ENCODE data around the gene MRPL23. TPM values are rescaled to one million over a fixed set of nuclear protein-coding genes. Genes with fewer than 3 reads are reported as not detected.

The MRPL23 gene
- total RNA-seq = 100 to 1,000 TPM; 115 to 119 TPM

DNA sequence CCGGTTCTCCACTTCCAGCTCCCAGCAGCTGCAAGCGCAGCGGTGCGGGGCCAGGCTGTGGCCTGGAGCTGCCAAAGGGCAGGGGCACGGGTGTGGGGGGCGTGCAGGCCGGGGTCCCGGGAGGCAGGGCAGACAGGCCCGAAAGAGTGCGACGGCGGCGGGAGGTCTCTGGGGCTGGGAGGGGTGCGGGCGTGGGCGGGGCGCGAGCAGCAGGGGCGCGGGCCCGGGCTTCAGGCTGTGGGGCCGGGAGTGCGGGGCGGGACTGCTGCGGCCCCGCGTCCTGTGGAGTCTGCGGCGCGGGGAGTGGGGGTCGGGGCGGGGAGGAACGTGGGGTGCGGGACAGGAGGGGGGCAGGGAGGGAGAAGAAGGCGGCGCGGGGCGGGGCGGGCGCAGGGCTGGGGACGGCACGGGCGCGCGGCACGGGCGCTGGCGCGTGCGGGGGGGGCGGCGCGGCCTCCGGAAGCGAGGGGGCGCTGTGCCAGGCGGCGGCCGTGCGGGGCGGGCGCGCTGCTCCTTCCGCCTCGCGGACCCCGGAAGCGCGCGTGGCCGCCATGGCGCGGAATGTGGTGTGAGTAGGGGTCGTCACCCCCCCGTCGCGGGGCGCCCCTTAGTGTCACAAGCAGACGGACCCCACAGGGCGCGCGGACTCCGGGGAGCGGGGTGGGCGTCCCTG, at the start of gene MRPL23:
MRPL23 (plus strand) TSS at position 521 of the 673 bp plus-strand sequence; CDS start at position 552, 31 bp downstream.
- ChIA-PET CTCF (interaction anchor here (0.9 to 4.2 kb wide), 9 partner anchors 55 to 253 kb away, joined by 3 to 41 read pairs (median 3); no protein-coding TSS in a partner anchor), POLR2A (interaction anchor here (0.9 kb wide), 1 partner anchor 93 kb away, joined by 5 read pairs; no protein-coding TSS in a partner anchor)
- Mint-ChIP-seq H3K9me3 (no peaks in the 10 kb centered on the region), H3K4me1 (ENCODE audit: low read depth) (no peaks in the 10 kb centered on the region), H3K27ac (no peak within 1 kb of the TSS), H3K4me3 (no peak within 1 kb of the TSS), H3K27me3 (no peaks in the 10 kb centered on the region), H3K36me3 (no peaks in the 10 kb centered on the region)
- DNase-seq = peak; percentile 33
- intact Hi-C loops (cut with micrococcal nuclease) = loop anchor here (10.0 kb wide), 1 partner anchor 52 kb away; the partner anchor contains the start of gene PRR33

DNA sequence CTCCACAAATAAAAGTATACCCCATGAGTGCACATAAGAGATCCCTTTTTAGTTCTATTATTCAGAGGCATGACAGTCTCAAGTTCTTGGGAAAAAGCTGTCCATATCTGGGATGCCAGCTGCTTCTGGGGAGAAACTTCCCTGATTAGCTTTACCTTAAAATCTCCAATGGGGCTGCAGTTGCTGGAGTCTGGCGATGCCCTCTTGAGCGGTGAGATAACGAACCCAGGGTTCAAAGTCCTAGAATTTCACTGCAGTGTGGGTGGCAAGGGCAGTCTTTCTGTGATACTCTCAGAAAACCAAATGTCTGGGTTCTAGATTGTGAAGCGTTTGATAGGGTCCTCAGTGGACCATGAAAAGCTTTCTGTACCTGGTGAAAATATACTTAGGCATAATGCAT, 48.0 kb upstream of the MRPL23 start:
- Mint-ChIP-seq H3K4me1 (ENCODE audit: low read depth) (no peaks in the 10 kb centered on the region), H3K27ac (no peak overlapping the region), H3K27me3 (peaks cover 6% of the 10 kb centered on the region), H3K36me3 (no peaks in the 10 kb centered on the region), H3K9me3 (no peaks in the 10 kb centered on the region), H3K4me3 (no peak overlapping the region)
- DNase-seq = no peak
- intact Hi-C loops (cut with micrococcal nuclease) = loop anchor here (10.0 kb wide), 1 partner anchor 46 kb away; the partner anchor contains the start of gene MRPL23
- ChIA-PET CTCF (interaction anchor here (0.6 to 2.5 kb wide), 6 partner anchors 17 to 252 kb away, joined by 3 to 10 read pairs (median 4); no protein-coding TSS in a partner anchor), POLR2A (interaction anchor here (0.6 kb wide), 1 partner anchor 103 kb away, joined by 3 read pairs; no protein-coding TSS in a partner anchor)

DNA sequence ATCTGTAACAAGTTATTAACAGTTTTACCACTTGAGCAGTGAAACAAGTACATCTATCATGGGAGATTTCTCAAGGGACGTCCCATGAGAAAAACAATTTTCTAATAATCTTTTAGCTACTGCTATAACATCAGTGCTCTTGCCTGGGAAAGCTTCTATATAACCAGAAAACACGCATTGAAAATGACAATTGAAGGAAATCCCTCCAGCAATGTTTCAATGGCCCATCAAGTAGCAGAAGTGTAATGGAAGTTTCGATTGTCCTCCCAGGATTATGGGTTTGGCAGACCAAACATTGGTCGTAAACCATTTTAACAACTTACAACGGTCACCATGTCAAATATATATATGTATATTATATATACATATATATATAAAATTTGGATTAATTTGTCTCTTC, 47.4 kb upstream of the MRPL23 start:
- POLR2A ChIA-PET = no interaction called here
- Mint-ChIP-seq H3K4me3 (no peak overlapping the region), H3K9me3 (no peaks in the 10 kb centered on the region), H3K4me1 (ENCODE audit: low read depth) (no peaks in the 10 kb centered on the region), H3K27me3 (peaks cover 6% of the 10 kb centered on the region), H3K27ac (no peak overlapping the region), H3K36me3 (no peaks in the 10 kb centered on the region)
- DNase-seq = no peak
- intact Hi-C loops (cut with micrococcal nuclease) = loop anchor here (10.0 kb wide), 1 partner anchor 45 kb away; the partner anchor contains the start of gene MRPL23
- CTCF ChIA-PET = interaction anchor here (0.7 to 2.5 kb wide), 3 partner anchors 17 to 206 kb away, joined by 3 to 10 read pairs (median 3); no protein-coding TSS in a partner anchor

DNA sequence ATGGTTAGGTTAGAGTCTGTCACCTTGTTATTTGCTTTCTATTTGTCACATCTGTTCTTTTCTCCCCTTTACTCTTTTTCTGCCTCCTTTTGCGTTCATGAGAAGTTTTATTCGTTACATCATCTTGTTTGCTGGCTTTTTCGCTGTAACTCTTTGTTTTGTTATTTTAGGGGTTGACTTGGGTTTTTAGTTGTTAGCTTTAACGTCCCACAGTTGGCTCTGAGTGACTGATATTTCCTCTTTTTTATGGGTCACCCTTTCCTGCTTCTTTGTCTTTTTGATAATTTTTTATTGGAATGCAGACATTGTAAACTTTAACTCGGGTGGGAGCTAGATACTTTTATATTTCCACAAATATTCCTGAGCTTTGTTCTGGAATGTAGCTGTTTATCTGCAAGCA, 41.0 kb upstream of the MRPL23 start:
- no peaks in the 10 kb centered on the region for H3K4me1 Mint-ChIP-seq (ENCODE audit: low read depth)
- no peak for DNase-seq
- CTCF ChIA-PET = interaction anchor here (0.8 to 2.8 kb wide), 3 partner anchors 24 to 94 kb away, joined by 3 to 14 read pairs (median 3); no protein-coding TSS in a partner anchor
- intact Hi-C loops (cut with micrococcal nuclease) = no loop called here
- H3K27me3 Mint-ChIP-seq = no peaks in the 10 kb centered on the region
- no peak overlapping the region for H3K4me3 Mint-ChIP-seq
- no peaks in the 10 kb centered on the region for H3K9me3 Mint-ChIP-seq
- no peaks in the 10 kb centered on the region for H3K36me3 Mint-ChIP-seq
- H3K27ac Mint-ChIP-seq = no peak overlapping the region
- POLR2A ChIA-PET = no interaction called here

DNA sequence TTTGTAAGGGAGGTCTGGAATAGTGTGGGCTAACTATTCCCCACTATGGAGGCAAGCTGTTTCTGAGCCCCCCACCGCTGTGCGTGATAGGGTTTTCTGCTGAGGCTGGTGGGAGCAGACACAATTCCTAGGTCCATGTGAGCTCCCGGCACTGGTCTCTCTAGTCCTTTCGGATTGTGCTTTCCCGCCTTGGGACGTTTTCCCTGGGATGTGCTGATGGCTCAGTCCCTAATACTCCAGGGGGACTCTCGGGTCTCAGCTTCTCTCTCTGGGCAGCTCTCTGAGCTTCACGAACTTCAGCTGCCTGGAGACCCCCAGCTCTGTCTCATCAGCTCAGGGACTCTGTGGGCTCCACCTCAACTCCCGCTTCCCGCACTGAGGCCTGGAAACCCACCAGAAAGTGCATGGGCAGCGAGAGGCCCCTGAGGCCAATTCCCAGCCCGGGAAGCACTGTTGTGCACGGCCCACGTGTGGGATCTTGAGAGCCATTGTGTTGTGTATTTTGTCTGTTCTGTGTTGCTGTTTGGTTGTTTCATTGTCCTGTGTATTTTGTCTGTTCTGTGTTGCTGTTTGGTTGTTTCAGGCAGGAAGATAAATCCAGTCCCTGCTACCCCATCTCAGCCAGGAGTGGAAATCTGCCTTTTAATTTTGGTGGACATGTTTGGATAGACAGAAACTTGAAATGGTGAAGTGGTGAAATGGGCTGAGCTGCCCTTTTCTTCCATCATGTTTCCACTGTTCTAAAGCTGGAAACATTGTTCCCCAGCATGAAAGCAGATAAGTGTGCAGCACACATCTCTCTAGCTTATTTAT, 40.3 kb upstream of the MRPL23 start:
- no peak overlapping the region for H3K4me3 Mint-ChIP-seq
- no peak for DNase-seq
- no peaks in the 10 kb centered on the region for H3K27me3 Mint-ChIP-seq
- H3K4me1 Mint-ChIP-seq (ENCODE audit: low read depth) = no peaks in the 10 kb centered on the region
- POLR2A ChIA-PET = no interaction called here
- intact Hi-C loops (cut with micrococcal nuclease) = no loop called here
- H3K36me3 Mint-ChIP-seq = no peaks in the 10 kb centered on the region
- CTCF ChIA-PET = interaction anchor here (0.8 to 2.8 kb wide), 3 partner anchors 24 to 94 kb away, joined by 3 to 14 read pairs (median 3); no protein-coding TSS in a partner anchor
- no peak overlapping the region for H3K27ac Mint-ChIP-seq
- no peaks in the 10 kb centered on the region for H3K9me3 Mint-ChIP-seq

DNA sequence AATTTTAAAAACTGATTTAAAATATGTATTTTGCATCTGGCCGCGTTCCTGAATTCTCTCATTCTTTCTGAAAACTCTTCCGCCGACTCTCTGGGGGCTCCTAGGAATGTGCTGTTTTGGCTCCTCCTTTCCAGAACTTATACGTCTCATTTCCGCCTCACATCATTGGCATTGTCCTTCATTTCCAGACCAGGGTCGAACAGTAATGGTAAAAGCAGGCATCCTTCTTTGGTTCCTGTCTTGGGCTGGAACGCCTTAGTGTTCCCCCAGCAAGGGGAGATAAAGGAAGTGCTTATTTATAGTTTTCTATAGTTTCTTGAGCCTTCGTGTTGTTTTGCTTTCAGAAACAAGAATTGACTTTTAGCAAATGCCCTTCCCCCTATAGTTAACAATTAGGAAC, 38.5 kb upstream of the MRPL23 start:
- no peaks in the 10 kb centered on the region for H3K9me3 Mint-ChIP-seq
- DNase-seq = no peak
- peaks cover 2% of the 10 kb centered on the region for H3K27me3 Mint-ChIP-seq
- no peak overlapping the region for H3K27ac Mint-ChIP-seq
- ChIA-PET CTCF (interaction anchor here (1.0 to 2.8 kb wide), 3 partner anchors 26 to 244 kb away, joined by 3 to 14 read pairs (median 5); no protein-coding TSS in a partner anchor), POLR2A (no interaction called here)
- H3K36me3 Mint-ChIP-seq = no peaks in the 10 kb centered on the region
- no peak overlapping the region for H3K4me3 Mint-ChIP-seq
- intact Hi-C loops (cut with micrococcal nuclease) = no loop called here
- H3K4me1 Mint-ChIP-seq (ENCODE audit: low read depth) = no peaks in the 10 kb centered on the region

DNA sequence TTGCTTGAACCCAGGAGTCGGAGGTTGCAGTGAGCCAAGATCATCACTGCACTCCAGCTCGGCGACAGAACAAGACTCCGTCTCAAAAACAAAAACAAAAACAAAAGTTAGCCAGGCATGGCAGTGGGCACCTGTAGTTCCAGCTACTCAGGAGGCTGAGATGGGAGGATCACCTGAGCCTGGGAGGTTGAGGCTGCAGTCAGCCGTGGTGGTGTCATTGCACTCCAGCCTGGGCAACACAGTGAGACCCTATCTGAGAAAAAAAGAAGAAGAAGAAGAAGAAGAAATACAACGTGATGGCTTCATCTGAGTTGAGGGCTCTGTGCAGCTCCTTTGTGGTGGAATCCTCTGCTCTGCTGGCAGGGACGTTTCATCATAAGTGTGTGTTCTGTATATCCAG, 37.6 kb upstream of the MRPL23 start:
- Mint-ChIP-seq H3K27me3 (peaks cover 4% of the 10 kb centered on the region), H3K9me3 (no peaks in the 10 kb centered on the region), H3K36me3 (no peaks in the 10 kb centered on the region), H3K27ac (no peak overlapping the region), H3K4me1 (ENCODE audit: low read depth) (no peaks in the 10 kb centered on the region), H3K4me3 (no peak overlapping the region)
- no peak for DNase-seq
- CTCF ChIA-PET = interaction anchor here (0.6 kb wide), 1 partner anchor 257 kb away, joined by 3 read pairs; no protein-coding TSS in a partner anchor
- intact Hi-C loops (cut with micrococcal nuclease) = no loop called here
- POLR2A ChIA-PET = no interaction called here

DNA sequence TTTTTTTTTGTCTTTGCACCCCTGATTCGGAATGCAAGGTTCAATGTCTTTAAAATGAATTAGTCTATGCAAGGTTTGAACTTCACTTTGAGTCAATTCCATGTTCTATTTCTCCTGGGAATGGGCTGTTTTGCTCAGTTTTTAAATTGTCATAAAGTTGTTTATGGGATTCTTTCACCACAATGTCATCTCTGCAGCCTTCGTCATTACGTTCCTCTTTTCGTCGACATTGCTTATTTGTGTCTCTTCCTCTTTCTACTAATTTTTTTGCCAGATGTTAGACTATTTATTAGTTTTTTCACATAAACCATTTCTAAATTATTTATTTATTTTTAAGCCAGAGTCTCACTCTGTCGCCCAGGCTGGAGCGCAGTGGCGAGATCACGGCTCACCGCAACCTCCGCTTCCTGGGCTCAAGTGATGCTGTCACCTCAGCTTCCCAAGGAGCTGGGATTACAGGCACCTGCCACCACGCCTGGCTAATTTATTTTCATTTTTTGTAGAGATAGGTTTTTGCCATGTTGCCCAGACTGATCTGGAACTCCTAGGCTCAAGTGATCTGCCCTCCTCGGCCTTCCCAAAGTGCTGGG, 34.7 kb upstream of the MRPL23 start:
- CTCF ChIA-PET = interaction anchor here (0.9 kb wide), 1 partner anchor 35 kb away, joined by 3 read pairs; no protein-coding TSS in a partner anchor
- Mint-ChIP-seq H3K4me3 (no peak overlapping the region), H3K27ac (no peak overlapping the region), H3K27me3 (peaks cover 10% of the 10 kb centered on the region), H3K4me1 (ENCODE audit: low read depth) (peaks cover 9% of the 10 kb centered on the region), H3K36me3 (no peaks in the 10 kb centered on the region), H3K9me3 (no peaks in the 10 kb centered on the region)
- no peak for DNase-seq
- intact Hi-C loops (cut with micrococcal nuclease) = no loop called here
- POLR2A ChIA-PET = no interaction called here

DNA sequence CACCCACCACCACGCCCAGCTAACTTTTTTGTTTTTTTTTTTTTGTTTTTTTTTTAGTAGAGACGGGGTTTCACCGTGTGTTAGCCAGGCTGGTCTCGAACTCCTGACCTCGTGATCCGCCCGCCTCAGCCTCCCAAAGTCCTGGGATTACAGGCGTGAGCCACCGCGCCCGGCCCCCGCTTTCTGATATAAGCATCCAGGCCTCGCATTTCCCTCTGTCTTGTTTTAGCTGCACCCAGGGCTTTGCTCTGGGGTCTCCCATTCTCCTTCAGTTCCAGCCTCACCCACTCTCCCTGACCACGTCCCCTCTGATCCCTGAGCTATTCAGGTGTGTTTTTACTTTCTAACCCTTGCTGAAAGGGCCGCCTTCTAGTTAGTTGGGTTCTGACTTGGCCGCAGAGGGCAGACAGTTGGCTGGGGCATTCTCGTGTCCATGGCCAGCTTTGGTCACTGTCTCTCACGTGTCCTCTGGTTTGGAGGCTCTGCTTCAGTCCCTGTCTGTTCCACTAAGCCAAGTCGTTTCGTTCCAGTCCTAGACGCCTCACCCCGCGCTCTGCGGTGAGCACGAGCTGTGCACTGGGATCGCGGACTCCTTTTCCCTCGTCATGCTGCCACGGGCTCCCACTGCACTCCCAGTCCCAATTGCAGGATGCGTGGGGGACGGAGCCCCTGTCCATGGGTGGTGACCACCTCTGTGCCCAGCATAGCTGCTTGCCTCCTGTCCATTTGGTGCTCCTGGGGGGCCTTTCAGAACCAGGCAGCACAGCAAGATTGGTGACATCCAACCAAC, 33.7 kb upstream of the MRPL23 start:
- Mint-ChIP-seq H3K27ac (no peak overlapping the region), H3K27me3 (peaks cover 10% of the 10 kb centered on the region), H3K36me3 (no peaks in the 10 kb centered on the region), H3K9me3 (no peaks in the 10 kb centered on the region), H3K4me3 (no peak overlapping the region), H3K4me1 (ENCODE audit: low read depth) (peaks cover 9% of the 10 kb centered on the region)
- ChIA-PET POLR2A (no interaction called here), CTCF (interaction anchor here (0.9 kb wide), 2 partner anchors 31 to 36 kb away, joined by 3 read pairs; no protein-coding TSS in a partner anchor)
- DNase-seq = no peak
- intact Hi-C loops (cut with micrococcal nuclease) = loop anchor here (1.0 kb wide), 1 partner anchor 26 kb away; no protein-coding TSS in a partner anchor

DNA sequence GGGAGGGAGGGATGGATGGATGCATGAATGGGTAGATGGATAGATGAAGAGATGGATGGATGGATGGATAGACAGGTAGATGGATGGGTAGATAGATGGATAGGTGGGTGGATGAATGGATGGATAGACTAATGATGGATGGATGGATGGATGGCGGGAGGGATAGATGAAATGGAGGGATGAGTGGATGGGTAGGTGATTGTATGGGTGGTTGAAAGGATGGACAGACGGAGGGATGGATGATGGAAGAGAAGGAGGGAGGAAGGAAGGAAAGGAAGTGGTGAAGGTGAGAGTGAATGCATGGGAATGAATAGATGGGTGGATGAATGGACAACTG, 31.4 kb upstream of the MRPL23 start:
- H3K27me3 Mint-ChIP-seq = peaks cover 10% of the 10 kb centered on the region
- DNase-seq = no peak
- ChIA-PET CTCF (no interaction called here), POLR2A (no interaction called here)
- H3K4me1 Mint-ChIP-seq (ENCODE audit: low read depth) = peaks cover 9% of the 10 kb centered on the region
- H3K4me3 Mint-ChIP-seq = no peak overlapping the region
- H3K9me3 Mint-ChIP-seq = no peaks in the 10 kb centered on the region
- intact Hi-C loops (cut with micrococcal nuclease) = loop anchor here (5.0 kb wide), 1 partner anchor 33 kb away; no protein-coding TSS in a partner anchor
- no peaks in the 10 kb centered on the region for H3K36me3 Mint-ChIP-seq
- no peak overlapping the region for H3K27ac Mint-ChIP-seq
